GM12872 (cell line): Measurements from ENCODE around the gene STAU1.

ENCODE experiments used
- TF ChIP-seq, protein P1 (sequence below): IDR thresholded peaks from 3 replicates; pipeline ENCODE4 v1.5.1; 2011; ENCODE audit warnings: low read depth, mild to moderate bottlenecking, low read length, moderate library complexity; ENCODE audit not compliant: insufficient read depth

The STAU1 gene

DNA sequence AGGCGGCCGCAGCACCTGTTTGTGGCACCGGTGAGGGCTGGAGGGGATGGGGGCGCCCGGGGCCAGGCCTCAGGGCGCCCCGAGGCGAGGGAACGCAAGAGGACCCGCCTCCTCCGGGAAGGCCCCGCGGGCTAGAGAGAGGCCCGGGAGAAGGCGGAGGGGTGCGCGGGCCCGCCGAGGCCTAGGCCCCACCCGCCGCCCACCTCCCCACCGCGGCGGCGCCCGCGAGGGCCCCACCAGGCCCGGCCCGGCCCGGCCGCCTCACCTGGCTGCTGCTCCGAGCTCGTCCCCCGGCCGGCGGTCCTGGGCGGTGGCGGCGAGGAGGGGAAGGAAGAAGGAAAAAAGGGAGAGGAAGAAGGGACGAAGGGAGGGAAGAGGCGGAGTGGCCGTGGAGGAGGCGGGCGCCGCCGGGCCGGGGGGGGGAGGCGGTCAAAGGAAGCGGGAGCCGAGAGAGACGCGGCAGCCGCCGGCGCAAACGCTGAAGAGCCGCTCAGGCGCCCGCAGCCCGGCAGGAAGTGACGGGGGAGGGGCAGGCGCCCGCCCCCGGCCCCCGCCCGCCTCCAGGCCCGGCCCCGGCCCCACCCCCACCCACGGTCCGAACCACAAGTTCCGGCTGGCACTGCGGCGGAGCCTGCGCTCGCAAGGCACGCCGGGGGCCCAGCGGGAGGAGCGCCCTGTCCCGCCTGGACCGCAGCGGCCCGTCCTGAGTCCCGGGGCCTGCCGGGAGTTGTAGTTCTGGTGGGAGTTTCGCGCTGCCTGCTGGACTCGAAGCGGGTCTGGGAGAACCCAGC lies at the start of gene STAU1:
TSS of gene STAU1 (minus strand) at position 484 of the 791 bp plus-strand sequence. CDS start 22,133 bp downstream, outside the sequence.
- TF ChIP-seq, protein P1, sequence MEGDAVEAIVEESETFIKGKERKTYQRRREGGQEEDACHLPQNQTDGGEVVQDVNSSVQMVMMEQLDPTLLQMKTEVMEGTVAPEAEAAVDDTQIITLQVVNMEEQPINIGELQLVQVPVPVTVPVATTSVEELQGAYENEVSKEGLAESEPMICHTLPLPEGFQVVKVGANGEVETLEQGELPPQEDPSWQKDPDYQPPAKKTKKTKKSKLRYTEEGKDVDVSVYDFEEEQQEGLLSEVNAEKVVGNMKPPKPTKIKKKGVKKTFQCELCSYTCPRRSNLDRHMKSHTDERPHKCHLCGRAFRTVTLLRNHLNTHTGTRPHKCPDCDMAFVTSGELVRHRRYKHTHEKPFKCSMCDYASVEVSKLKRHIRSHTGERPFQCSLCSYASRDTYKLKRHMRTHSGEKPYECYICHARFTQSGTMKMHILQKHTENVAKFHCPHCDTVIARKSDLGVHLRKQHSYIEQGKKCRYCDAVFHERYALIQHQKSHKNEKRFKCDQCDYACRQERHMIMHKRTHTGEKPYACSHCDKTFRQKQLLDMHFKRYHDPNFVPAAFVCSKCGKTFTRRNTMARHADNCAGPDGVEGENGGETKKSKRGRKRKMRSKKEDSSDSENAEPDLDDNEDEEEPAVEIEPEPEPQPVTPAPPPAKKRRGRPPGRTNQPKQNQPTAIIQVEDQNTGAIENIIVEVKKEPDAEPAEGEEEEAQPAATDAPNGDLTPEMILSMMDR = no peak

GRCh38 chr20:49237531-49237930 lies 49.4 kb upstream of the STAU1 start:
- TF ChIP-seq, protein P1 = no peak

- TF ChIP-seq, protein P1 = no peak
These were observed 48.2 kb upstream of the STAU1 start for GRCh38 chr20:49236301-49236700.

DNA sequence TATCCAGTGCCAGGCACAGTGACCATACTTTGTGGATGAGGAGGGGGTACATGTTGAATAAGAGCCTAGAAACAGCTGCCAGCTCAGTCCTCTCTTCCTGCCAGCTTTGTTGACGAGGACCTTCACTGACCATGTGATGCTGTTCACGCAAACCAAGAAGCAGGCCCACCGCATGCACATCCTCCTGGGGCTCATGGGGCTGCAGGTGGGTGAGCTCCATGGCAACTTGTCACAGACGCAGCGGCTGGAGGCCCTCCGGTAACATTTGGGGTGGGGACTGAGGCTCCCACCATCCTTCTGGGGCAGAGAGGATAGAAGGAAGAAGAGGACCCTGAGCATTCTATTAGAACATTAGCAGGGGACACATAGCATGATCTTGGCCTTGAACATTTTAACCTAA lies 46.7 kb upstream of the STAU1 start:
- TF ChIP-seq, protein P1 = no peak

DNA sequence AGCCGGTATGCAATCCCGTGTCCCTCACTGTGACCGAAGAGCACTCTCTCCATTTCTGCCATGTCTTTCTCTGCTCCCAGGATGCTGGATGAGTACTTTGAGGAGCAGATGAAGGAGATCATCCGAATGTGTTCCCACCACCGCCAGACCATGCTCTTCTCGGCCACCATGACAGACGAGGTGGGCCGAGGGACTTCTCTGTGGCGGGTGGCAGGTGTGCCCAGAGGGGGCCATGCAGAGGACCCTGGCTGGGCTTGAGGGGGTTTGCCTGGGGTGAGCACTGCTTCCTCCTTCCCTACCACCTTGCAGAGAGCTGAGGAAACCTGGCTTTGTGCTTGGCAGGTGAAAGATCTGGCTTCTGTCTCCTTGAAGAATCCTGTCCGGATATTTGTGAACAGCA lies 45.1 kb upstream of the STAU1 start:
- TF ChIP-seq, protein P1 = no peak

- TF ChIP-seq, protein P1 = no peak
These were observed 43.3 kb upstream of the STAU1 start for GRCh38 chr20:49231471-49231870.

DNA sequence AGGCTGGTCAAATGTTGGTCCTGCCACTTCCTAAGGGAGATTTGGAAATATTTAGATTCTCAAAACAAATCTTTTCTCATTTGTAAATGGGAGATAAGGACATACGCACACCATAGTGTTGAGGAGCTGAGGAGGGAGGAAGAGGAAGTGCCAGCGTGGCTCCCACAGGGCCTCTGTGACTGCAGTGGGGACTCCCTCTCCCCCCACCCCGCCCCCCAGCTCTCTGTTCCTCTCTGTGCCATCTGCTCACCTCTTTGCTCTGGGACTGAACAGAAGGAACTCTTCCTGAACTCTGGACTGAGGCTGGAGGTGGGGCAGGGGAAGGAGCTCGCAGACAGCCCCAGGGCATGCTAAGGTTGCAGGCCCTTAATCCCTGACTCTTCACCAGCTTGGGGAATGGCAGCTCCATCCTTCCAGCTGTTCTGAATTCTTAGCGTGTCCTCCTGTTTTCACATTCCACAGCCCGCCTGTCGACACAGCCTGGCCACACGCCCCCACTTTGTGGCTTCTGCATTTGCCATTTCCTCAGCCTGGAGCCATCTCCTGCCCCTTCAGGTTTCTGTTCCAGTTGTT lies 42.5 kb upstream of the STAU1 start:
- TF ChIP-seq, protein P1 = no peak
